GM12874 (cell line): ENCODE results near the gene KDM3B.

Source experiments
- CTCF ChIP-seq: IDR thresholded peaks from 2 replicates; pipeline ENCODE4 v1.5.1; 2011; ENCODE audit warnings: low read depth, mild to moderate bottlenecking, control low read depth, low read length, moderate library complexity; ENCODE audit not compliant: insufficient read depth

Gene KDM3B

DNA sequence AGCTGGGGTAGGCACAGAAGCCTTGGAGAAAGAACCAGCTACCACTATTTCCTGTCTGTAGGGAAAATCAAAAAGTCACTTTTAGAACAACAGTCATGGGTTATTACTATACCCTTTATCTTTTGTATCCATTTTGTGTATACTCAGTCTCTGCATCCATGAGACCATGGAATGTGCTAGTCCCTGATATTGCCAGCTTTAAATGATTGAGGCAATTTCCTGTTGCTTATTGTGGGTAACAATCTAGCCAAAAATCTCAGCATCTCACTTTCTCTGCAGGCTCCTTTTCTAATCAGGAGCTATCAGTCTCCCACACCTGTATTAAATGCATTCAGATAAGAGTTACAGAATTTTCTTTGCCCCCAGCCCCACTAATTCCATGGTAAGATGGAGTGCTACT, 968 bp upstream of the KDM3B start:
- TF ChIP-seq CTCF, result no peak

- peak; percentile 73 for TF ChIP-seq CTCF
These were observed 456 bp downstream of the KDM3B start for GRCh38 chr5:138352722-138353559.

- no peak for TF ChIP-seq CTCF
These were observed 1.1 kb downstream of the KDM3B start for GRCh38 chr5:138353560-138354080.

DNA sequence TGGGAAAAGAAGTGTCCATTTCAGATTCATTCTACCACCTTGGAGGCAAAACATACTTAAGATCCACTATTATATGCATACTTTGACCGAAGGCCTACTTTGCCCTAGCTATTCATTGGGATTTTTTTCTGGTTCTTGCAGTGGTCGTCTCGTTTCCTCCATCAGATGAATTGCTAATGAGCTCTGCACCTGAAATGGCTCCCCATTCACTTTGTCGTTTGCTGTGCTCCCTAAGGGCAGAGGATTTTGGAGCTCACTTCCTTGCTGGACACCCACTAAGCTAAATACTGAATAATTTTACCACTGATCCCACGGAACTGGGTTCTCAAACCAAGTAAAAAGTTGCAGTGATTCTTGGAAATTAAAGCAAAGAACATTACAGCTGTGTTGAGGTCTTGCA, 1.9 kb downstream of the KDM3B start:
- no peak for TF ChIP-seq CTCF

GRCh38 chr5:138354926-138355378, 2.5 kb downstream of the KDM3B start:
- no peak for TF ChIP-seq CTCF

GRCh38 chr5:138359621-138360020, 7.1 kb downstream of the KDM3B start:
- TF ChIP-seq CTCF, result no peak

DNA sequence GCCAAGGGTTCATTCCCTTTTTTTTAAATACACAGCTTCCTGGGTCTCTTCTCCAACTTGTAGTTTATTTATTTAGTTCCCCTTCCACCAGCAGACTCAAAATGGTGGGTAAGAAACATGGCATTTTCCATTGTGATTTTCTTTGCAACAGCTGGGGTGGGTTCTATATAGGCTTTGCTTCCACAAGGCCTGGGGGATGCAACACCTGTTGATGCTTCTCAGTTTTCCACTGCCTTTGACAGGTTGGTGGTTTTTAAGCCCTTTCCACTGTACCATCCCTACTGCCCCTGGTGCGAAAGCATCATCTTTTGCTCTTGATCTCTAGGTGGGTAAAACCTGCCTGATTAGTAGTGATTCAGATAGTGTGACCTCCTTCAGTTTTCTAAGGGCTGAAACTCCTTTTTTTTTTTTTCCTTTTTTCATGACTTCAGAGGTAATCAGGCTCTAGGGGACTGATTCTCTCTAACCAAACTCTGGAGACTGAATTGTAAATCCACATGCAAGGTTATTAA, 8.5 kb downstream of the KDM3B start:
- TF ChIP-seq CTCF, result no peak
